Activated T-helper 1 cell treated with Interleukin-2 at 50 U/mL for 16 hours (primary cell): ENCODE data around the gene OR2T5.
"Not testable (repeated sequence)": the region's sequence is repeated elsewhere in the genome, so short reads cannot be mapped to it uniquely, and the experiment has no call there.

ENCODE experiments used
- DNase-seq: peaks from one replicate; pipeline ENCODE4 v3.0.0-alpha.2; 2020; ENCODE audit warnings: low read depth

Gene OR2T5

GRCh38 chr1:248488289-248488688 lies at the start of gene OR2T5:
TSS of gene OR2T5 (plus strand) at chr1:248488589. CDS start at chr1:248488589, 0 bp downstream.
- not testable (repeated sequence) for DNase-seq

GRCh38 chr1:248438668-248439067 lies 49.7 kb upstream of the OR2T5 start:
- DNase-seq: not testable (repeated sequence)

- not testable (repeated sequence) for DNase-seq
Measured at GRCh38 chr1:248439283-248439682, 49.1 kb upstream of the OR2T5 start.

GRCh38 chr1:248442500-248443277 lies 45.7 kb upstream of the OR2T5 start:
- not testable (repeated sequence) for DNase-seq

GRCh38 chr1:248444603-248445002 lies 43.8 kb upstream of the OR2T5 start:
- not testable (repeated sequence) for DNase-seq

- not testable (repeated sequence) for DNase-seq
Measured at GRCh38 chr1:248445399-248445798, 43.0 kb upstream of the OR2T5 start, which contains the start of gene OR2T2. TSS of gene OR2T2 (plus strand) at chr1:248445637. CDS start at chr1:248452798, 7,161 bp downstream.

GRCh38 chr1:248448409-248449074 lies 39.8 kb upstream of the OR2T5 start:
- DNase-seq: not testable (repeated sequence)

- not testable (repeated sequence) for DNase-seq
Measured at GRCh38 chr1:248449821-248450465, 38.4 kb upstream of the OR2T5 start.

GRCh38 chr1:248450466-248451145 lies 37.8 kb upstream of the OR2T5 start:
- not testable (repeated sequence) for DNase-seq

GRCh38 chr1:248453619-248454018 lies 34.8 kb upstream of the OR2T5 start:
- not testable (repeated sequence) for DNase-seq

- not testable (repeated sequence) for DNase-seq
Measured at GRCh38 chr1:248455045-248455444, 33.3 kb upstream of the OR2T5 start.

GRCh38 chr1:248456635-248457034 lies 31.8 kb upstream of the OR2T5 start:
- not testable (repeated sequence) for DNase-seq

GRCh38 chr1:248459117-248459516 lies 29.3 kb upstream of the OR2T5 start:
- DNase-seq: not testable (repeated sequence)

- DNase-seq: no peak
Measured at GRCh38 chr1:248471154-248471553, 17.2 kb upstream of the OR2T5 start.

GRCh38 chr1:248472111-248472510 lies 16.3 kb upstream of the OR2T5 start:
- DNase-seq: not testable (repeated sequence)

- not testable (repeated sequence) for DNase-seq
Measured at GRCh38 chr1:248473051-248473450, 15.3 kb upstream of the OR2T5 start, which contains the start of gene OR2T3. TSS of gene OR2T3 (plus strand) at chr1:248473351. CDS start at chr1:248473351, 0 bp downstream.

- DNase-seq: not testable (repeated sequence)
Measured at GRCh38 chr1:248475660-248476059, 12.7 kb upstream of the OR2T5 start.

- not testable (repeated sequence) for DNase-seq
Measured at GRCh38 chr1:248481686-248482579, 6.5 kb upstream of the OR2T5 start.

- not testable (repeated sequence) for DNase-seq
Measured at GRCh38 chr1:248496661-248497060, 8.3 kb downstream of the OR2T5 start.

GRCh38 chr1:248500305-248501035 lies 12.1 kb downstream of the OR2T5 start:
- DNase-seq: not testable (repeated sequence)
